ENCODE data around the gene ADK.

The ADK gene

GRCh38 chr10:74677951-74678350 is 526.9 kb downstream of the ADK start:
- DNase-seq (ENCODE audit: low read depth): no peak

- no peak for DNase-seq (ENCODE audit: low read depth)
Observed at GRCh38 chr10:74681917-74682627, 531.1 kb downstream of the ADK start.

- DNase-seq (ENCODE audit: low read depth): no peak
Observed at GRCh38 chr10:74683067-74683466, 532.0 kb downstream of the ADK start.

- DNase-seq (ENCODE audit: low read depth): no peak
Observed at GRCh38 chr10:74683621-74684364, 532.8 kb downstream of the ADK start.

GRCh38 chr10:74684462-74684861 is 533.4 kb downstream of the ADK start:
- DNase-seq (ENCODE audit: low read depth): no peak

- DNase-seq (ENCODE audit: low read depth): no peak
Observed at GRCh38 chr10:74685564-74685963, 534.5 kb downstream of the ADK start.

- DNase-seq (ENCODE audit: low read depth): no peak
Observed at GRCh38 chr10:74690393-74690792, 539.4 kb downstream of the ADK start.

- DNase-seq (ENCODE audit: low read depth): no peak
Observed at GRCh38 chr10:74691164-74691563, 540.1 kb downstream of the ADK start.

GRCh38 chr10:74704629-74705357 is 553.8 kb downstream of the ADK start:
- no peak for DNase-seq (ENCODE audit: low read depth)

- no peak for DNase-seq (ENCODE audit: low read depth)
Observed at GRCh38 chr10:74705358-74705980, 554.4 kb downstream of the ADK start.

- no peak for DNase-seq (ENCODE audit: low read depth)
Observed at GRCh38 chr10:74706966-74707365, 555.9 kb downstream of the ADK start.

- DNase-seq (ENCODE audit: low read depth): no peak
Observed at GRCh38 chr10:74708246-74708645, 557.2 kb downstream of the ADK start.

- DNase-seq (ENCODE audit: low read depth): no peak
Observed at GRCh38 chr10:74718208-74718607, 567.2 kb downstream of the ADK start.

- DNase-seq (ENCODE audit: low read depth): no peak
Observed at GRCh38 chr10:74728225-74728624, 577.2 kb downstream of the ADK start.

GRCh38 chr10:74730246-74730645 is 579.2 kb downstream of the ADK start:
- no peak for DNase-seq (ENCODE audit: low read depth)

GRCh38 chr10:74733612-74734011 is 582.6 kb downstream of the ADK start:
- no peak for DNase-seq (ENCODE audit: low read depth)

- no peak for DNase-seq (ENCODE audit: low read depth)
Observed at GRCh38 chr10:74736029-74736428, 585.0 kb downstream of the ADK start.

- no peak for DNase-seq (ENCODE audit: low read depth)
Observed at GRCh38 chr10:74738052-74738451, 587.0 kb downstream of the ADK start.

GRCh38 chr10:74738542-74738941 is 587.5 kb downstream of the ADK start:
- no peak for DNase-seq (ENCODE audit: low read depth)

GRCh38 chr10:74738985-74739567 is 588.1 kb downstream of the ADK start:
- no peak for DNase-seq (ENCODE audit: low read depth)

- no peak for DNase-seq (ENCODE audit: low read depth)
Observed at GRCh38 chr10:74743401-74743800, 592.4 kb downstream of the ADK start.

- DNase-seq (ENCODE audit: low read depth): no peak
Observed at GRCh38 chr10:74745449-74745848, 594.4 kb downstream of the ADK start.

All from HS-27A (cell line).